GM19328 (cell line): ENCODE results near the gene LZTR1.
"Not testable (repeated sequence)": the region's sequence is repeated elsewhere in the genome, so short reads cannot be mapped to it uniquely, and the experiment has no call there.

Experiments used
- ATAC-seq: cut with Tn5 transposase; IDR thresholded peaks from one replicate; pipeline ENCODE4 v1.9.1; 2021; ENCODE audit warnings: mild to moderate bottlenecking, moderate library complexity; ENCODE audit not compliant: unreplicated experiment

LZTR1 gene

DNA sequence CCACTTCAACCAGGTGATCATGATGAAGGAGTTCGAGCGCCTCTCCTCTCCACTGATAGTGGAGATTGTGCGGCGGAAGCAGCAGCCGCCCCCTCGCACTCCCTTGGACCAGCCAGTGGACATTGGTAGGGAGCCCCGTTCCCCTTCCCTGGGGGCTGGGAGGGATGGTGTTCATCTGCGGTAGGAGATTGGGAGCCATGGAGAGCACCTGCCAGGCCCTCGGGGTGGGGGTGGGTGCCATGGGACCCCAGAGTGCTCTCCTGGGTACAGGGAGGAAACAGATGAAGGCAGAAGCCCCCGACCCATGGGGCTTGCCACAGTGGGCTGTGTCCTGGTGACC lies 12.8 kb downstream of the LZTR1 start:
- ATAC-seq: no peak

DNA sequence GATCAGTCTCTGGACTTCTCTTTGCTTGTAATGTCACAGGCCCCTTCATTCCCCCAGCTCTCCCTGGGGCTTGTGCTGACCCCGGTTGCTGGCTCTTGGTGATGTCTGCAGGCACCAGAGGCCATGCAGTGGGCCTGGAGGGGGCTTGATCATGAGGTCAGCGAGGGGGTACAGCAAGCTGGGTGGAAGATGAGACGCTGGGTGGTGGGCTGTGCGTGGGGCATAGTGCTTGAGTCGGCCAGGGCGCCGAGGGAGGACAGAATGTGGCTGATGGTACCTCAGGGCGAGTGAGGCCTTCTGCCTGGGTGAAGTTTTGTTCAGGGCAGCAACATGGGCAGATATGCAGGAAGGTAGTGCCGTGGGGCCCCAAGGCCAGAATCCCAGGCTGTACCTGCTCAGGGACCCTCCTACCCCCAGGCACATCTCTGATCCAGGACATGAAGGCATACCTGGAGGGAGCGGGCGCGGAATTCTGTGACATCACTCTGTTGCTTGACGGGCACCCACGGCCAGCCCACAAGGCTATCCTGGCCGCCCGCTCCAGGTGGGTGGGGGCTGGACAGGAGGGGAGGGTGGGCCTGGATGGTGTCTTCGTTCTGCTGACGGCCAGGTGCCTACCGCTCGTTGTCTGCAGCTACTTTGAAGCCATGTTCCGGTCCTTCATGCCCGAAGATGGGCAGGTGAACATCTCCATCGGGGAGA lies 13.4 kb downstream of the LZTR1 start:
- ATAC-seq: no peak

- ATAC-seq: no peak
Observed at GRCh38 chr22:20996031-20996410, 13.9 kb downstream of the LZTR1 start.

DNA sequence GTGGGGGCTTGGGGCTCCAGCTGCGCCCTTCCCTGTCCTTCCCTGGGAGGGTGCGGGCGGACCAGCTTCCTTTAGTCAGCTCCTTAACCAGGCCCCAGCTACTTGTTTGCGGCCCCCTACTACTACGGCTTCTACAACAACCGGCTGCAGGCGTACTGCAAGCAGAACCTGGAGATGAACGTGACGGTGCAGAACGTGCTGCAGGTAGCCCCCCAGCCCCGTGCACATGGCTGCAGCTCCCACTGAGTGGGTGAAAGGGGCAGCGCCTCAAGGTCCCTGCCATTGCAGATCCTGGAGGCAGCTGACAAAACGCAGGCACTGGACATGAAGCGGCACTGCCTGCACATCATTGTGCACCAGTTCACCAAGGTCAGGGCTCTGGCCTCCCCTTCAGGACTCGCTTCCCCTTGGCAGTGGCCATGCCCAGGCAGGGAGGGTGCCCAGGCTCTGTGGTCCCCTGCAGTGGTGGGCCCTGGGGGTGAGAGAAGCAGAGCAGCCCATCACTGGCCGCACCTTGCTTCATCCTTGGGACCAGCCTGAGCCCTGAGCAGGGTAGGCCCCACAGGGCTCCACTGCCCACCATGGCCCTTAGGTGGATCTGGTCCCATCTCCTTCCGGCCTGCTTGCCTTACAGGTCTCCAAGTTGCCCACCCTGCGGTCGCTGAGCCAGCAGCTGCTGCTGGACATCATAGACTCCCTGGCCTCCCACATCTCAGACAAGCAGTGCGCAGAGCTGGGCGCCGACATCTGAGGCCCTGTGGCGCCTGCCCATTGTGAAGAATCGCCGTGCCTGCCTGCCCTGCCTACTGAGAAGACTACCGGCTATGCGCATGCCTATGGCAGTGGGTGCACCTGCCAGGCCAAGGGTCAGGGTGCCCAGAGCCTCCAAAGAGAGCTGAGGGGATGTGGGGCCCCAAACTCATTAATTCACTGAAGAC lies 14.8 kb downstream of the LZTR1 start:
- ATAC-seq: no peak

- no peak for ATAC-seq
Observed at GRCh38 chr22:20997536-20998257, 15.6 kb downstream of the LZTR1 start.

GRCh38 chr22:20998411-20999336 lies 16.6 kb downstream of the LZTR1 start:
- ATAC-seq: no peak

DNA sequence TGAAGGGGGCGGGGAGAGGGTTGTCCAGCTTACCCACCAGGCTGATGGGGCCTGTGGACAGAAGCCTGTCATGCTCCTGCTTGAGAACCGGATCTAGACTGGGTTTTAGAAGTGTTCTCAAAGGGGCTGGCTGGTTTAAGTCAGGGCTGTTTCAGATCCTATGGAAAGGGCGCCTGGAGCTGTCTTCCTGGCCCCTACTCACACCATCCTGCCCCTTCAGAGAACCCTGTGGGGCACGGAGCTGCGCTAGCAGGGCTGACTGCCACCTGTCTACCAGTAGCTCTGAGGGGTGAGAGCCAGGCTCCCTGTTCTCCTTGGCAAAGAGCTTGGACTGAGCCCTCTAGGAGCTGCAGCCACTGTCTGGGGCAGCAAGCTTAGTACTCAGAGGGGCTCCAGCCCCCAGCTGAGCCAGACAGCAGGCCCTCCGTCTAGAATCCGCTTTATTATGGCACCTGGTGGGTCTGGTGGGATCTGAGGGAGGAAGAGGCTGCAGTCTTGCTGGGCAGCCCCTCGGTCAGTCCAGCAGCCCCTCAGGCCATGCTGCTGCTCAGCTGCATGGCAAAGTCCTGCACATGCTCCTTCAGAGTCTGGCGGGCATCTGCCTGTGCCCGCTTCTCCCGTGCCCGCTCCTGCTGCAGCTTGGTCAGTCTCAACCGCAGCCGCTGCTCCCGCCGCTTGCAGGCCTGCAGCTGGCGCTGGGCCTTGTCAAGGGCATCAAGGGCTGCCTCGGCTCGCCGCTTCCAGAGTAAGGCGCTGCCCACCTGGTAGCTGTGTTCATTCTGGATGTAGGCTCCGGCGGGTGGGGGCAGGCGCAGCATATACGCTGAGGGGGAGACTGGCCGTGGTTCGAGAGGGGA lies 17.5 kb downstream of the LZTR1 start:
- no peak for ATAC-seq

GRCh38 chr22:21000207-21000986 lies 18.3 kb downstream of the LZTR1 start:
- ATAC-seq: no peak

DNA sequence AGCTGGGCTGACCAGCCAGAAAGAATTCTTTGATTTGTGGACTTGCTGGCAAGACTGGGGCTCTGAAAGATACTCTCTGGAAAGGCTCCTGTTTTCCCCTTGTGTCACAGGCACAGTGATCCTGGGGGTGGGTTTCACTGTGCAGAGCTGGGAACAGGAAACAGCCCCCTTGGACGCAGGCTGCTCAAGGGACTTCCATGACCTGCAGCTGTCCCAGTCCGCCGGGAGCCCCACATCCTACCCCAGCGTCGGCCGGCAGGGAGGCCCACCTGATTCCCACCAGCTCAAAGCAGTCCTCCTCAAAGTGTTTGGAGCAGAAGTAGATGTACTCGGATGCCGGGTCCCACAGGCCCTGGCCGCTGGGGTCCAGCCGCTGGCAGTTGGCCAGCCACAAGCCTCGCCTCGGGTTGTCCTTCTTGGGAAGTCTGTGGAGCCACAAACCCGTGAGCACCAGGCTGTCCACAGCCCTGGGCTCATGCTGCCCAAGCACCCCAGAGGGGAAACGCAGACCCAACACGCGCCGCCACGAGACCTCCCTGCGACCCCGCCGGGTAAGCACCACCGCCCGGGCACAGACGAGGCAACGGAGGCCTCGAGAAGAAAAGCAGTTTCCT lies 19.0 kb downstream of the LZTR1 start:
- ATAC-seq: peak; percentile 4

GRCh38 chr22:21001601-21002325 lies 19.7 kb downstream of the LZTR1 start, which contains the start of gene THAP7:
Gene THAP7, minus strand, starts transcription at chr22:21002118. Its CDS starts 207 bp downstream, at chr22:21001911.
- peak; percentile 78 for ATAC-seq

- ATAC-seq: no peak
Observed at GRCh38 chr22:21003782-21004181, 21.7 kb downstream of the LZTR1 start.

DNA sequence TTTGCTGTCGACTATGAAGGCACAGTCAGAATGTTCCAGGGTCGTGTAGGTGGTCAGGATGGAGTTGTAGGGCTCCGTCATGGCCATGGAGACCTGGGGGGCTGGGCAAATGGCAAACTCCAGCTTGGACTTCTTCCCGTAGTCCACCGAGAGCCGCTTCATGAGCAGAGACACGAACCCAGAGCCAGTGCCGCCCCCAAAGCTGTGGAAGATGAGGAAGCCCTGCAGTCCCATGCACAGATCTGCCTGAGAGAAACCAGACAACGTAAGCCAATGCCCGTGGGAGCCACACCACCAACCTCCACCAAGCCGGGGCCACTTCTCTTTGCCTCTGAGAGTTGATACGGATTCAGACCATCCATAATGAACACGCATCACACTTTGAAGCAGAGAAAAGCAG lies 27.1 kb downstream of the LZTR1 start:
- not testable (repeated sequence) for ATAC-seq

GRCh38 chr22:21009638-21010425 lies 27.7 kb downstream of the LZTR1 start:
- no peak for ATAC-seq

DNA sequence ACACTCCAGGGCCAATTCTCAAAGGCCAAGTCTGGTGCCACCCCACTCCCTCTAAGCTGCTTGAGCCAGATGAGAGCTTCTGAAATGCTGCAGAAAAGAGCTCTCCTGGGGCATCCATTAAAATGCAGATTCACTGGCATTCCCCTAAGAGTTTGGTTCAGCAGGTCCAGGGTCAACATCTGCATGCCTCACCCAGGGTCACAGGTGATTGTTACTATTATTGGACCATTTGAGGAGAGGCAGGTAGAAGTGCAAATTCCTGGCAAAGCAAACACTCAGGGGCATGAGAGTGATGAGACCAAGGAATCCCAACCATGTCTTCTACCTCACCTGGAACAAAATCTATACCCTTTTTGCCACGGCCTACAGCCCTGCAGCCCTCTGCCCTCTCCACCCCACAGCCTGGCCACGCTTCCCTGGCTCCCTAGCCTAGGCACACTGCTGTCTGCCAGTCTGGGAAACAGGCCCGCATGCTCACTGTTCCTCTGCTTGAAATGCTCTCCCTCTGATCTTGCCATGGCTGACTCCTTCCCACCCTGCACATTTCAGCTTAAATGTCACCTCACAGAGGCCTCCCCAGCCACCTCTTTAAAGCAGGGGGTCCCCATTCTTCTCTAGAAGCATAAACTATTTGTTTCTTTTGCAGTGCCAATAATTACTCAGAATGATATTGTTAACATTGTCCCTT lies 28.5 kb downstream of the LZTR1 start:
- ATAC-seq: no peak

DNA sequence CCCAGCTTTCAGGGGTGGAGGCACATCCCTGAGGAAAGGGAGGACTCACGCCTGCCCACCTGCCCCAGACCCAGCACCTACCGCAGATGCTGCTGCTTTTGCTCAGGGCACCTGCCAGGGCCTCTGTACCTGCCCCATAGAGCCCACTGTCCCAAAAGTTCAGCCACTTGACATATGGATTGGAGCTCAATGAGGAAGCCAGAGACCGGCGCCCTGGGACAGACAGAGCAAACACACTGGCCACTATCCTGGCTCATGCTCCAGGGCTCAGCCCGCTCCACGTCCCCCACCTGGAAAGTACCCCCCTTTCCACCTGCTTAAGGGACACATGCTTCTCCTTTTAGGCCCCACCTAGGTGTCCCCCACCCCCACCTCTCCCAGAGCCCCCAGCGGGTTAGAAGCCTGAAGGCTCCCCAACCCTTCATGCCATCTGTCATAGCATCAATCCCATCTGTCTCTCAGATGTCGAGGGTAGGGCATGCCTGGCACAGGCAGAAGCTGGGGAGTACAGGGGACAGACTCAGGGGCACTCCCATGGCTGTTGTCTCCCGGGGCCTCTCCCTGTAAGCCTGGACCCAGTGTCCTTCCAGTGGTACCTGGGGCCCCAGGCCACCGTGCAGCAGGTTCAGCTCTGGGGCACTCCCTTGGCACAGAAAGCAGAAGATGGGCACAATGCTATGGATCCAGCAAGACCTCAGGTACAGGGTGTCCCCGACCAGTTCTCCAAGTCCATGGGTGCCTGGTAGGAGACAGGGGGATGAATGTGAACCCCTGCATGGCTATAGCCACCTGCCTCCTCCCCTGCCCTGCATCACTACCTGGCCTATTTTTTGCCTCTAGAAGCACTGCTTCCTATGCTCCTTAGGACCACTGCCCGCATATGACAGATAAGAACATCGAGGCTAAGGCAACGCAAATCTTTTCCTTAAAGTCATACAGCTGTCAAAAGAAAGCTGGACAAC lies 30.6 kb downstream of the LZTR1 start:
- ATAC-seq: no peak
